Measurements from ENCODE around the gene FABP1. TPM values are rescaled to one million over a fixed set of nuclear protein-coding genes. Genes with fewer than 3 reads are reported as not detected.

Gene FABP1
- total RNA-seq, 4 donors from 2014 or later = not detected

- no peak for DNase-seq (ENCODE audit: low spot score in 2 of 2)
- 87 to 89% methylated on average over 9 of the region's 9 CpGs for WGBS, 2 donors
- TF ChIP-seq POLR2A (IDR thresholded peaks at IDR 0.05) (no peak), EP300 (IDR thresholded peaks at IDR 0.05) (no peak), CTCF (IDR thresholded peaks at IDR 0.05) (no peak)
Observed at GRCh38 chr2:88131201-88131998, 3.5 kb upstream of the FABP1 start.

GRCh38 chr2:88129313-88129959, 1.6 kb upstream of the FABP1 start:
- Histone ChIP-seq H3K36me3 (no peaks in the 10 kb centered on the region), H3K27me3 (no peaks in the 10 kb centered on the region), H3K4me1 (no peaks in the 10 kb centered on the region), H3K27ac (peak overlapping the region in 1 of 4 donors; percentile 34), H3K9me3 (no peaks in the 10 kb centered on the region), H3K4me3 (no peak overlapping the region)
- no peak for DNase-seq (ENCODE audit: low spot score in 2 of 2)
- 89 to 90% methylated on average over 7 of the region's 7 CpGs for WGBS, 2 donors
- no peak for TF ChIP-seq CTCF (IDR thresholded peaks at IDR 0.05)
- no peak for TF ChIP-seq POLR2A (IDR thresholded peaks at IDR 0.05)
- no peak for TF ChIP-seq EP300 (IDR thresholded peaks at IDR 0.05)

More at GRCh38 chr2:88131201-88131998, 3.5 kb upstream of the FABP1 start:
- Histone ChIP-seq H3K4me3 (no peak overlapping the region), H3K27ac (peak overlapping the region in 1 of 4 donors; percentile 29), H3K27me3 (no peaks in the 10 kb centered on the region), H3K4me1 (no peaks in the 10 kb centered on the region), H3K9me3 (no peaks in the 10 kb centered on the region), H3K36me3 (no peaks in the 10 kb centered on the region)

GRCh38 chr2:88128654-88129312, 921 bp upstream of the FABP1 start:
- Histone ChIP-seq H3K4me3 (no peak overlapping the region), H3K4me1 (no peaks in the 10 kb centered on the region), H3K36me3 (no peaks in the 10 kb centered on the region), H3K27me3 (no peaks in the 10 kb centered on the region), H3K9me3 (no peaks in the 10 kb centered on the region), H3K27ac (peak overlapping the region in 1 of 4 donors; percentile 34)
- no peak for TF ChIP-seq CTCF (IDR thresholded peaks at IDR 0.05)
- TF ChIP-seq POLR2A (IDR thresholded peaks at IDR 0.05) = no peak
- no peak for TF ChIP-seq EP300 (IDR thresholded peaks at IDR 0.05)
- no peak for DNase-seq (ENCODE audit: low spot score in 2 of 2)
- 95 to 98% methylated on average over 5 to 7 of the region's 7 CpGs for WGBS, 2 donors

GRCh38 chr2:88127638-88127887, 299 bp downstream of the FABP1 start:
- DNase-seq (ENCODE audit: low spot score in 2 of 2) = no peak
- 58 to 70% methylated on average over 1 of the region's 1 CpG for WGBS, 2 donors
- H3K4me3 ChIP-seq = no peak overlapping the region
- peak overlapping the region in 1 of 4 donors; percentile 23 for H3K27ac ChIP-seq
- no peaks in the 10 kb centered on the region for H3K9me3 ChIP-seq
- H3K4me1 ChIP-seq = no peaks in the 10 kb centered on the region
- H3K36me3 ChIP-seq = no peaks in the 10 kb centered on the region
- TF ChIP-seq CTCF (IDR thresholded peaks at IDR 0.05) = no peak
- no peak for TF ChIP-seq POLR2A (IDR thresholded peaks at IDR 0.05)
- TF ChIP-seq EP300 (IDR thresholded peaks at IDR 0.05) = no peak
- no peaks in the 10 kb centered on the region for H3K27me3 ChIP-seq
